ENCODE results near the gene PRAC2.

The PRAC2 gene

GRCh38 chr17:48751172-48751571 is 28.2 kb downstream of the PRAC2 start:
- TF ChIP-seq POLR2AphosphoS5 (IDR thresholded peaks at IDR 0.05; ENCODE audit: low read depth, low read length) (no peak), TAF1 (IDR thresholded peaks at IDR 0.05; ENCODE audit: borderline replicate concordance, insufficient read depth, low read length) (no peak)

- TF ChIP-seq TAF1 (IDR thresholded peaks at IDR 0.05; ENCODE audit: borderline replicate concordance, insufficient read depth, low read length) (no peak), FOXP2 (optimal IDR thresholded peaks at IDR 0.05; ENCODE audit: borderline replicate concordance, extremely low read depth, extremely low read length, insufficient read depth) (no peak), REST (IDR thresholded peaks at IDR 0.05; ENCODE audit: insufficient read depth in 1 of 2, low read depth in 2 of 2, low read length in 2 of 2) (no peak), POLR2AphosphoS5 (IDR thresholded peaks at IDR 0.05; ENCODE audit: low read depth, low read length) (no peak), SIN3A (IDR thresholded peaks at IDR 0.05; ENCODE audit: borderline replicate concordance, insufficient read depth, low read length) (no peak)
Observed at GRCh38 chr17:48751733-48752398, 28.9 kb downstream of the PRAC2 start.

- TF ChIP-seq REST (IDR thresholded peaks at IDR 0.05; ENCODE audit: insufficient read depth in 1 of 2, low read depth in 2 of 2, low read length in 2 of 2) (no peak), FOXP2 (optimal IDR thresholded peaks at IDR 0.05; ENCODE audit: borderline replicate concordance, extremely low read depth, extremely low read length, insufficient read depth) (no peak), TAF1 (IDR thresholded peaks at IDR 0.05; ENCODE audit: borderline replicate concordance, insufficient read depth, low read length) (no peak), SIN3A (IDR thresholded peaks at IDR 0.05; ENCODE audit: borderline replicate concordance, insufficient read depth, low read length) (no peak)
Observed at GRCh38 chr17:48752399-48753288, 29.7 kb downstream of the PRAC2 start.

GRCh38 chr17:48753794-48754499 is 31.0 kb downstream of the PRAC2 start:
- no peak for TF ChIP-seq SIN3A (IDR thresholded peaks at IDR 0.05; ENCODE audit: borderline replicate concordance, insufficient read depth, low read length)

GRCh38 chr17:48754500-48755261 is 31.7 kb downstream of the PRAC2 start:
- TF ChIP-seq REST (IDR thresholded peaks at IDR 0.05; ENCODE audit: insufficient read depth in 1 of 2, low read depth in 2 of 2, low read length in 2 of 2) (no peak), POLR2AphosphoS5 (IDR thresholded peaks at IDR 0.05; ENCODE audit: low read depth, low read length) (no peak), TAF1 (IDR thresholded peaks at IDR 0.05; ENCODE audit: borderline replicate concordance, insufficient read depth, low read length) (no peak), SIN3A (IDR thresholded peaks at IDR 0.05; ENCODE audit: borderline replicate concordance, insufficient read depth, low read length) (no peak), FOXP2 (optimal IDR thresholded peaks at IDR 0.05; ENCODE audit: borderline replicate concordance, extremely low read depth, extremely low read length, insufficient read depth) (no peak)
